Measurements from ENCODE around the gene CXCL11. TPM values are rescaled to one million over a fixed set of nuclear protein-coding genes. Genes with fewer than 3 reads are reported as not detected.
"Not testable (repeated sequence)": the region's sequence is repeated elsewhere in the genome, so short reads cannot be mapped to it uniquely, and the experiment has no call there.

The CXCL11 gene
- total RNA-seq, 4 donors from 2014 or later = not detected

DNA sequence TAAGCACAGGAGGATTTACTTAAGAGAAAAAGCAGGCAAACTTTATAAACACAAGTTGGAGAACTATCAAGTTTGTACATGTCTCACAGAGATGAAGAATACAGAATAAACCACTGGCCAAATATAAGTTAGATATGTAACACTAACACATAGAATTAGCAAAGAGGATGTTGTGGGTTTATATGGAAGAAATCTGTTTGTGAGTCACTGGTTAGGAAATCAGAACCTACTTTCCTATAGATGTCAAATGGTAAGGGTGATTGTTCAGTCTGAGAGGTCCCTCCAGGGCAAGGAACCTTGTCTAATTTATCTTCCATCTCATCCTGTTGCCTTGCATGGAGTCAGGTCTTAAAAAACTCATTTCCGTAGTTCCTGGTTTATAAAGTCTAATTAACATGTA is 23.9 kb upstream of the CXCL11 start:
- TF ChIP-seq, protein P1, sequence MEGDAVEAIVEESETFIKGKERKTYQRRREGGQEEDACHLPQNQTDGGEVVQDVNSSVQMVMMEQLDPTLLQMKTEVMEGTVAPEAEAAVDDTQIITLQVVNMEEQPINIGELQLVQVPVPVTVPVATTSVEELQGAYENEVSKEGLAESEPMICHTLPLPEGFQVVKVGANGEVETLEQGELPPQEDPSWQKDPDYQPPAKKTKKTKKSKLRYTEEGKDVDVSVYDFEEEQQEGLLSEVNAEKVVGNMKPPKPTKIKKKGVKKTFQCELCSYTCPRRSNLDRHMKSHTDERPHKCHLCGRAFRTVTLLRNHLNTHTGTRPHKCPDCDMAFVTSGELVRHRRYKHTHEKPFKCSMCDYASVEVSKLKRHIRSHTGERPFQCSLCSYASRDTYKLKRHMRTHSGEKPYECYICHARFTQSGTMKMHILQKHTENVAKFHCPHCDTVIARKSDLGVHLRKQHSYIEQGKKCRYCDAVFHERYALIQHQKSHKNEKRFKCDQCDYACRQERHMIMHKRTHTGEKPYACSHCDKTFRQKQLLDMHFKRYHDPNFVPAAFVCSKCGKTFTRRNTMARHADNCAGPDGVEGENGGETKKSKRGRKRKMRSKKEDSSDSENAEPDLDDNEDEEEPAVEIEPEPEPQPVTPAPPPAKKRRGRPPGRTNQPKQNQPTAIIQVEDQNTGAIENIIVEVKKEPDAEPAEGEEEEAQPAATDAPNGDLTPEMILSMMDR (IDR thresholded peaks at IDR 0.05) = no peak
- no peak for TF ChIP-seq POLR2A (IDR thresholded peaks at IDR 0.05)
- H3K27ac ChIP-seq = no peak overlapping the region

DNA sequence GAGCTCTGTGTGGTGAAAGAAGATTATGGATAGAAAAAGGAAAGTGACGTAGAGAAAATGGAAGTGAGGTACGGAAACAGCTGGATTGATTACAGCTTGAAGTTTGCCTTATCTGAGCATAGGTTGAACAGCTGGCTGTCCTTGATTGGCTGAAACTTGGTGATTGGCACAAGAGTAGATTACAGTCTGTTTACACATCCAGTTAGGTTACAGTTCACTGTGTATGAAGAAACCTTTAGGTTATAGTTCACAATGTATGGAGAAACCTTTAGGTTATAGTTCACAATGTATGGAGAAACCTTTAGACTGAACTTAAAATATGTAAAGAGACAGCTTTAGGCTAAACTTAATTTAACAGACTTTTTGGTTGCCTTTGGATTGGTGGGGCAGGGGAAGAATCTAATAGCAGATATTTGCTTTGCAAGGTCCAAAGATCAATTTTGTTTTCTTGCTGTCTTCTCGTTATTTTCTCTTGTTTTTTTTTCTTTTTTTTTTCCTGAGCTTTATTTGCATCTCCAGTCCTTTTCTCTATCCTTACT is 23.1 kb upstream of the CXCL11 start:
- H3K4me1 ChIP-seq = peaks cover 0 to 7% (median 0%) of the 10 kb centered on the region in 4 donors
- H3K36me3 ChIP-seq = no peaks in the 10 kb centered on the region
- H3K9me3 ChIP-seq = no peaks in the 10 kb centered on the region
- peak in 1 of 3 donors; percentile 60 for DNase-seq
- no peak overlapping the region for H3K4me3 ChIP-seq
- H3K27ac ChIP-seq = no peak overlapping the region
- no peak for TF ChIP-seq POLR2A (IDR thresholded peaks at IDR 0.05)
- TF ChIP-seq, protein P1 (IDR thresholded peaks at IDR 0.05) = no peak
- H3K27me3 ChIP-seq = no peaks in the 10 kb centered on the region

More for the DNA sequence above, 23.9 kb upstream of the CXCL11 start:
- Histone ChIP-seq H3K36me3 (no peaks in the 10 kb centered on the region), H3K9me3 (no peaks in the 10 kb centered on the region), H3K27me3 (no peaks in the 10 kb centered on the region), H3K4me3 (no peak overlapping the region), H3K4me1 (peaks cover 0 to 7% (median 0%) of the 10 kb centered on the region in 4 donors)
- no peak for DNase-seq

DNA sequence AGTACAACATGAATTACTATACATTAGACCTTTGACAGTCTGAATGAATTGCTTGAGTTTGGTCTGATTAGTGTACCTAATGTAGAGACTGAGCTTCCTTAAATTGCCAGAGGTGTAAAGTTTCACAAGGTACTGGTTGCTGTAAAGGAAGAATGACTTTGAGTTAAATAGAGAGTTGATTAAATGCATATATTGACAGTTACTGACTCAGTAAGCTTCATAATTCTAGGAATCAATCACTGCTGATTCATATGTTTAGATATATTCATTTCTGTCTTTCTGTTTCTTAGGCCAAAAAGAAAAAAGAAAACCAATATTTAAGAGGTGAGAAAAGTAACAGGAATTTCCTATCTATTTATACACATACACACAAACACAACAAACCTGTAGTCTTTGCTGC is 22.4 kb upstream of the CXCL11 start:
- Histone ChIP-seq H3K27me3 (no peaks in the 10 kb centered on the region), H3K27ac (no peak overlapping the region), H3K4me3 (no peak overlapping the region), H3K9me3 (no peaks in the 10 kb centered on the region), H3K36me3 (no peaks in the 10 kb centered on the region), H3K4me1 (peaks cover 0 to 7% (median 0%) of the 10 kb centered on the region in 4 donors)
- no peak for DNase-seq
- TF ChIP-seq, protein P1 (IDR thresholded peaks at IDR 0.05) = no peak
- TF ChIP-seq POLR2A (IDR thresholded peaks at IDR 0.05) = no peak

DNA sequence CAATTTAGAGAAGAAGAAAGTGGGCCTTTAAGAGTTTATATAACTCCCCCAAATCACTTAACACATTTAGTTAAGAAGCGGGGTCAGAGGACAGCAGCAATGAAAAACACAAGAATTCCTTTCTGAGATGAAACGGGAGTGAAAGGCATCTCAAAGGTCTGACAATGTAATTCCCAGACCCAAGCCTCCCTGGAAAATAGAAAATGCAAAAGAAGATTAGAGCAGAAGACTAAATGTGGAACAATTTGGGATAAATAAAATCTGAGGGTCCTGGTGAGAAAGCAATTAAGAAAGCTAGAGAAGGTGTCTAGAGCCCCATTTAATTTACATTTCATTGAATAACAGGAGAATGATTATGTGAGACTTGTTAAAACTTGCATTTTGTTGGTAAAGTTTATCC is 19.6 kb upstream of the CXCL11 start:
- Histone ChIP-seq H3K36me3 (no peaks in the 10 kb centered on the region), H3K27me3 (no peaks in the 10 kb centered on the region), H3K27ac (no peak overlapping the region), H3K9me3 (no peaks in the 10 kb centered on the region), H3K4me3 (no peak overlapping the region), H3K4me1 (peaks cover 0 to 7% (median 0%) of the 10 kb centered on the region in 4 donors)
- no peak for DNase-seq
- TF ChIP-seq POLR2A (IDR thresholded peaks at IDR 0.05) = no peak
- TF ChIP-seq, protein P1 (IDR thresholded peaks at IDR 0.05) = no peak

DNA sequence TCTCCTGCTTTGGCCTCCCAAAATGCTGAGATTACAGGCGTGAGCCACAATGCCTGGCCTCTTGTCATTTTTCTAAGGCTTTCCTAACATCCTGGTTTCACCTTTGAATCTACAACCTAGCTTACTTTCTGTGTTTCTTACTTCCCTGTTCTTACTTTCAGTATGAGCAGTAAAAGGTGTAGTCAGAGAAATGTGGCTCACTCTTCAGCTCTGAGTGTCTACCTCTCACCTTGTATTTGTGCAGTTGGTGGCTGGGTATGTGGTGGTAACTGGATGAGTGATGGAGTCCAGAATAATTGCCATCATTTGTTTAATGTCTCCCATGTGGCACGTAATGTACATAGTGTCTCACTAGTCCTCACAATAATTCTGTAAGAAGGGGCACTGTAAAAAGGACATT is 19.1 kb upstream of the CXCL11 start:
- no peak for TF ChIP-seq POLR2A (IDR thresholded peaks at IDR 0.05)
- TF ChIP-seq, protein P1 (IDR thresholded peaks at IDR 0.05) = no peak
- no peak overlapping the region for H3K27ac ChIP-seq
- H3K27me3 ChIP-seq = no peaks in the 10 kb centered on the region
- DNase-seq = no peak
- no peaks in the 10 kb centered on the region for H3K36me3 ChIP-seq
- no peaks in the 10 kb centered on the region for H3K9me3 ChIP-seq
- H3K4me3 ChIP-seq = no peak overlapping the region
- peaks cover 0 to 6% (median 0%) of the 10 kb centered on the region in 4 donors for H3K4me1 ChIP-seq

DNA sequence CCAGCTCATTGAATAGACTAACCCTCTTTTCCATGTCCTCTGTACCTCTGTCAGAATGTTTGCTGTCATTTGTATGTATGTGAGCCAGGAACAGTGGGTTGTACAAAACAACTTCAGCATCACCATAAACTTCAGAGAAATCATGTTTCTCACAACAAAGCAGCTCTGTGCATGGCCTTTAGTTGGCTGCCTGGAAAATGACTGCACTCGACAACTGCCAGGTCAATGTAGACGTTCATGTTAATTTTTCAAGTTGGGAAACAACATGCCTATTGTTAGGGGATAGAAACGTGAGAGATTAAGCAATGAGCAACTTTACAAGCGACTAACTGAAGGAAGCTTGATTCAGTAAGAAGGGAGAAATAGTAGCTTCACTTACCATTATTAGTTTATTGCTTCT is 17.9 kb upstream of the CXCL11 start:
- Histone ChIP-seq H3K27me3 (no peaks in the 10 kb centered on the region), H3K27ac (no peak overlapping the region), H3K9me3 (no peaks in the 10 kb centered on the region), H3K4me3 (no peak overlapping the region), H3K36me3 (no peaks in the 10 kb centered on the region), H3K4me1 (no peaks in the 10 kb centered on the region)
- DNase-seq = no peak
- TF ChIP-seq, protein P1 (IDR thresholded peaks at IDR 0.05) = no peak
- no peak for TF ChIP-seq POLR2A (IDR thresholded peaks at IDR 0.05)

DNA sequence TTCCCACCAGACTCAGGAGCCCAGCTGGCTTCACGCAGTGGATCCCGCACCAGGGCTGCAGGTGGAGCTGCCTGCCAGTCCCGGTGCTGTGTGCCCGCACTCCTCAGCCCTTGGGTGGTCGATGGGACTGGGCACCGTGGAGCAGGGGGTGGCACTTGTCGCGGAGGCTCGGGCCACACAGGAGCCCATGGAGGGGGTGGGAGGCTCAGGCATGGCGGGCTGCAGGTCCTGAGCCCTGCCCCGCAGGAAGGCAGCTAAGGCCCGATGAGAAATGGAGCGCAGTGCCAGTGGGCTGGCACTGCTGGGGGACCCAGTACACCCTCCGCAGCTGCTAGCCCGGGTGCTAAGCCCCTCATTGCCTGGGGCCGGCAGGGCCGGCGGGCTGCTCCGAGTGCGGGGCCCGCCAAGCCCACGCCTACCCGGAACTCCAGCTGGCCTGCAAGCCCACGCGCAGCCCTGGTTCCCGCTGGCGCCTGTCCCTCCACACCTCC is 14.7 kb upstream of the CXCL11 start:
- not testable (repeated sequence) for H3K36me3 ChIP-seq

DNA sequence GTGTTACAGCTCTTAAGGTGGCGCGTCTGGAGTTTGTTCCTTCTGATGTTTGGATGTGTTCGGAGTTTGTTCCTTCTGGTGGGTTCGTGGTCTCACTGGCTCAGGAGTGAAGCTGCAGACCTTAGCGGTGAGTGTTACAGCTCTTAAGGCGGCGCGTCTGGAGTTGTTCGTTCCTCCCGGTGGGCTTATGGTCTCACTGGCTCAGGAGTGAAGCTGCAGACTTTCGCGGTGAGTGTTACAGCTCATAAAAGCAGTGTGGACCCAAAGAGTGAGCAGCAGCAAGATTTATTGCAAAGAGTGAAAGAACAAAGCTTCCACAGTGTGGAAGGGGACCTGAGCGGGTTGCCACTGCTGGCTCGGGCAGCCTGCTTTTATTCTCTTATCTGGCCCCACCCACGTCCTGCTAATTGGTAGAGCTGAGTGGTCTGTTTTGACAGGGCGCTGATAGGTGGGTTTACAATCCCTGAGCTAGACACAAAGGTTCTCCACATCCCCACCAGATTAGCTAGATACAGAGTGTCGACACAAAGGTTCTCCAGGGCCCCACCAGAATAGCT is 14.1 kb upstream of the CXCL11 start:
- H3K4me3 ChIP-seq, H3K4me1 ChIP-seq, DNase-seq, H3K27ac ChIP-seq, H3K9me3 ChIP-seq, H3K36me3 ChIP-seq, H3K27me3 ChIP-seq: not testable (repeated sequence)

More for the DNA sequence above, 14.7 kb upstream of the CXCL11 start:
- not testable (repeated sequence) for DNase-seq, H3K9me3 ChIP-seq, H3K27me3 ChIP-seq, H3K27ac ChIP-seq, H3K4me3 ChIP-seq, H3K4me1 ChIP-seq

Data from Peyer's patch (tissue), 4 donors.